NCI-H345 (cell line): ENCODE measurements around the gene RAB20.
"Not testable (repeated sequence)": the region's sequence is repeated elsewhere in the genome, so short reads cannot be mapped to it uniquely, and the experiment has no call there.

Experiments
- DNase-seq: peaks from one replicate; lab custom pipeline; 2025; lab: John Stamatoyannopoulos, UW

RAB20 gene, protein sequence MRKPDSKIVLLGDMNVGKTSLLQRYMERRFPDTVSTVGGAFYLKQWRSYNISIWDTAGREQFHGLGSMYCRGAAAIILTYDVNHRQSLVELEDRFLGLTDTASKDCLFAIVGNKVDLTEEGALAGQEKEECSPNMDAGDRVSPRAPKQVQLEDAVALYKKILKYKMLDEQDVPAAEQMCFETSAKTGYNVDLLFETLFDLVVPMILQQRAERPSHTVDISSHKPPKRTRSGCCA

DNA sequence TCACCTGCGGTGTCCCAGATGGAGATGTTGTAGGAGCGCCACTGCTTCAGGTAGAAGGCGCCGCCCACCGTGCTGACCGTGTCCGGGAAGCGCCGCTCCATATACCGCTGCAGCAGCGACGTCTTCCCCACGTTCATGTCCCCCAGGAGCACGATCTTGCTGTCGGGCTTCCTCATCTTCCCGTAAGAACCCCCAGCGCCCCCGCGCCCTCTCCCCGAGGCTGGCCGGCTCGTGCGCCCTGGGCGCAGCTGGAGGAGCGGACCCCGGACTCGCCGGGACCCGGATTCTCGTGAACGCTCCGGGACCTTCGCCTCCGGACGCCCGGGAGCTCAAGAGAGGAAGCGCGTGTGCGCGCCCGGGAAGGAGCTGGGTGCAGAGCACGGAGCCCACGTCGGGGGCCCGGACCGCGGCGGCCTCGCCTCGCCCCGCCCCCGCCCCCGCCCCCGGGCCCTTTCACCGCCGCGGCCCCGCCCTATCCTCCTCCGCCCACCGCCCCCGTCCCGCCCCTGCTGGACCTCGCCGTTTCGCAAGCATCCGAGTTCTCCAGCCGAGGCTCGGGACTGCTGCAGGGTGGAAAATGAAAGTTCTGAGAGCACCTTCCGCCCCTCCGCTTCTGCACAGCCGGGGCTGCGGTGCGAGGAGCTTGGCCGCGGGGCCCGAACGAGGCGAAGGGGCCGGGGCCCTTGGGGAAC is at the start of gene RAB20:
Gene RAB20, minus strand, starts transcription at position 379 of the 692 bp plus-strand sequence. Its CDS starts 203 bp downstream, at position 176.
- peak; percentile 56 for DNase-seq

DNA sequence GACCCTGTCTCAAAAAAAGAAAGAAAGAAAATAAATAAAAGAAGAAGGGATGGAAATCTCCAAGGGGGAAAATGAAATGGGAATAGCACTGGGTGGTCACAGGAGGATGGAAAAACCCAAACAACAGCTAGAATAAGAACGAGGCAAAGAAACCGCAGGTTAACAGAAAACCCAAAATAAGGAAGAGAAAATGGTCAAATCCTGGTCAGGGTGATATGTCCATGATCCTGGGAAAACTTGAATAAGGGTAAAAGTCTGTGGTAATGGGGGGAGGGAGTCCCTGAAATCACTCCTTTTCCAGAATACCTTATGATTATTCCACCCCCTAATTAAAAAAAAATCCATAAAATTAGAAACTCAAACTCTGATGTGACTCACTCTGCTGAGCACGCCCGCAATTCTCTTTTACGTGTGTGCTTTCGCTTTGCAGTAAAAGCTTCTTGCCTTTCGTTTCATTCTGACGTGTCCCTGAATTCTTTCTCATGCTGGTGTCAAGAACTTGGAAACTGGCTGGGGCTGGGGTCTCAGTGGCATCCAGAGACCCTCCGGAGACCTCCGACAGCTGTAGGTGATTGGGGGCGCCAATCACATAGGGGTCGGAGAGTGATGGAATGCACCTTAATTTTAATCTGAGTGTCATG is 49.6 kb upstream of the RAB20 start:
- DNase-seq, result no peak

DNA sequence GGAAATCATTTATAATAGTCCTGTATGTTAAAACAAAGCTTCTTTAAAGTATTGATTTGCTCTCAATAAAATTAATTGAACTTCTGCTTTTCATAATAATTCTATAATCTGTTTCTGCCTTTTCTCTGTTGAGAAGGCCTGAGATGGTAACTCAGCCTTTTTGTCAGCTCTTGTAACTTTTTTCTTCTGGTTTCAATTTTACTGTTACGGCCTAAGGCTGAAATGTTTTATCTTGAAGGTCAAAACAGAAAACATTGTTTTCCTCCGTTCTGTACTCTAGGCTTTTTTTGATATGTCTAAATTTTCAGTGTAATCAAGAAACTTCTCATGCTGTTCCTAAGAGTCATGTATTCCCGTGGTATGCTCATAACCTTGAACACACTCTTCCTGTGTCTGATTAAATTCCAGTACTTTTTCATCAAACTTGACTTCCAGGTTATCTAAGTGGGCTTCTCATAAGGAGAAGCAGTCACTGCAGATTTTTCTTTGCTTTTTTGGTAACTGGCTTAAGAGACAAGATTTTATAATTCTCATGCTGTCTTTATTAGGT is 46.2 kb upstream of the RAB20 start:
- DNase-seq, result no peak

DNA sequence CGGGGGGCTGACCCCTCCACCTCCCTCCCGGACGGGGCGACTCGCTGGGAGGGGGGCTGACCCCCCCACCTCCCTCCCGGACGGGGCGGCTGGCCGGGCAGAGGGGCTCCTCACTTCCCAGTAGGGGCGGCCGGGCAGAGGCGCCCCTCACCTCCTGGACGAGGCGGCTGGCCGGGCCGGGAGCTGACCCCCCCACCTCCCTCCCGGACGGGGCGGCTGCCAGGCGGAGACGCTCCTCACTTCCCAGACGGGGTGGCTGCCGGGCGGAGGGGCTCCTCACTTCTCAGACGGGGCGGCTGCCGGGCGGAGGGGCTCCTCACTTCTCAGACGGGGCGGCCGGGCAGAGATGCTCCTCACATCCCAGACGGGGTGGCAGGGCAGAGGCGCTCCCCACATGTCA is 44.8 kb upstream of the RAB20 start:
- DNase-seq, result not testable (repeated sequence)

DNA sequence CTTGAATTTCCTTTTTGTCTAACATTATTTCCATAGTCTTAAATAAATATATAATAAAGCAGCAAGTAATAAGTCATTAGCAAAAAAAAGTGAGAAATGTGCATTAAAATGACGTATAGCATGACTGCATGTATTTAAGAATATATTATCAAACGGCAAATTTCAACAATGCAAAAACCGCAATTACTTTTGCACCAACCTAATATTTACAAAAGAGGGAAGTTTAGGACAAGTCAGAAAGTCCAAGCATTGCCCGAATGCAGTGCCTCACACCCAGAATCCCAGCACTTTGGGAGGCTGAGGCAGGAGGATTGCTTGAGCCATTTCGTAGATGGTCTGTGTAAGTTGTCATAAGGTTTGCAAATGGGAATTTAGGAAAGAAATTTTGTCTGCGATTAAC is 43.6 kb upstream of the RAB20 start:
- DNase-seq, result no peak

DNA sequence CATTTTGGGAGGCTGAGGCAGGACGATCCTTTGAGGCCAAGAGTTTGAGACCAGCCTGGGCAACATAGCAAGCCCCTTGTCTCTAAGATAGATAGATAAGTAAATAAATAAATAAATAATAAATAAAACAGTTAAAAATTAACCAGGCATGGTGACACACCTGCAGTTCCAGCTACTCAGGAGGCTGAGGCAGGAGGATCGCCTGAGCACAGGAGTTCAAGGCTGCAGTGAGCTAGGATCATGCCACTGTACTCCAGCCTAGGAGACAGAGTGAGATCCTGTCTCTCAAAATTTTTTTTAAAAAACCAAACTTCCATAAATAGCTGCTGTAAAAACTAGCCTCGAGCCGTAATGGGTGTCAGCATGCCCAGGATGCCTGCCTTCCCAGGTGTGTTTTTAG is 39.5 kb upstream of the RAB20 start:
- no peak for DNase-seq

DNA sequence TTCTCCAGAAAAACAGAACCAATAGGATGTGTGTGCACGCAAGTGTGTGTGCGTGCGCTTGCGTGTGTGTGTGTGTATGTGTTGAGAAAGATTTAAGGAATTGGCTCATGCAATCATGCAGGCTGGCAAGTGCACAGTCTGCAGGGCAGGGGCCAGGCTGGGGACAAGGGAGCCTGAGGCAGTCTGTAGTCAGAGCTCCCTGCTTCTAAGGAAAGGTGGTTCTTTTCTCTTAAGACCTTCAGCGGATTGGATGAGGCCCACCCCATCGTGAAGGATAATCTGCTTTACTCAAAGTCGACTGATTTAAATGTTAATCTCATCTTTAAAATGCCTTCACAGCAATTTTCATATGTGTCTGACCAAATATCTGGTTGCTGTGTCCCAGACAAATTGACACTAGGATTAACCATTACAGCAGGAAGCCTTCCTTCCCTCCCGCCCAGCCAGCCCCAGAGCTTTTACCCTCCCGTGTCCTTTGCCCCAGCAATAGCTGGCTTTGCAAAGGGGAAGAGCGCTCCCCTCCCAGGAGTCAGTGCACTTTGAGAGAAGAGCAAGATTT is 38.8 kb upstream of the RAB20 start:
- no peak for DNase-seq

DNA sequence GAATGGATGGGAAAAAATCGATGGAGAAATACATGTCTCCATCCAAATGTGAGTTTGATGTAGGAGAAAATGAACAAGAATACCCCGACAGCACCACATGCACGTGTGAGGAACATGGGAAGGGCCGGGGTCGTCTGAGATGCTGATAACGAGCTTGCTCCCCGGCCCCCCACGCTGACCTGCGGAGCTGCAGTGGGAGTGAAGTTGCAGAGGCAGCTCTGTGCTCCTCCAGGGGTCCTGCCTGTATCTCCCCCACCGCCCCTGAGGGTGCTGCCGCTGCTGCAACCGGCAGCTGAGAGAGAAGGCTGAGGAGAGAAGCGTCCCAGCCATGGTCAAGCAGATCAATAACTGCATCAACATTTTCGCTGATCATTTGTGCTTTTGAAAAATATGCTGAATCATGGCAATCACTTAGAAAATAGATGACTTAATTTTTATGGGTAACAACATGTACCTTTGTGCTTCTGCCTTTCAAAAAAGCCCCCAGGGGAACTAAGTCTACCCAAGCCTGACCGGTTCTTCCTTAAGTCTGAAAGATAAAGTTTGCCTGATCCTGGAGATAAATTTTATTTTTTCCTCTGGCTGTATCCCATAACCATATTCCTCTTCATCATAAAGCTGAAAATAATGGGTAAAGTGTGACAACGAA is 35.6 kb upstream of the RAB20 start:
- DNase-seq, result no peak

DNA sequence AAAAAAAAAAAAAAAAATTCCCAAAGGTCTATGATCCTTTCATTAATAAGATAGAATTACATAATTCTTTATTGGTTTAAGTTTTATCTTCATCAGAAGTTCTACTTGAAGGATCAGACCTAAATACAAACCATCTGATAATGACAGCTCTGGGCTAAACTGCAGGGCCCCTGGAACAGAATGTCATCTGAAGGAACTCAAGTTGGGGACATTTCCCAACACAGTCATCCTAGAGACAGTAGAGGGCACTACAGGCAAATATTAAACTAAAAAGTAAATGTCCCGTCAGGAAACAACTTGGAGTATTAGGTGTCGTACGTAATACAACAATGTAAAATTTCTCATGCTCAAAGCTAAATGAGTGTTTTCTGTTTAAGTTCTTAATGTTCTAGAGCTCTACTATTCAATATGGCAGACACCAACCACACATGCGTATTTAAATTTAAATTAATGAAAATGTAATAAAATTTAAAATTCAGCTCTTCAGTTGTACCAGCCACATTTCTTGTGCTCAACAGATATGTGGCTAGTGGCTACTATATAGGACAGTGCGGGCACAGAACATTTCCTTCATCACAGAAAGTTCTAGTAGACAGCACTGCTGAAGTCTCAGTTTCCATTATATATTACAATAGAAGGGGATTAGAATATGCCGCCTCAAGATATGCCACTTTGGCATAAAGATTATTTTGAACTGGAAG is 32.1 kb upstream of the RAB20 start:
- peak; percentile 39 for DNase-seq

DNA sequence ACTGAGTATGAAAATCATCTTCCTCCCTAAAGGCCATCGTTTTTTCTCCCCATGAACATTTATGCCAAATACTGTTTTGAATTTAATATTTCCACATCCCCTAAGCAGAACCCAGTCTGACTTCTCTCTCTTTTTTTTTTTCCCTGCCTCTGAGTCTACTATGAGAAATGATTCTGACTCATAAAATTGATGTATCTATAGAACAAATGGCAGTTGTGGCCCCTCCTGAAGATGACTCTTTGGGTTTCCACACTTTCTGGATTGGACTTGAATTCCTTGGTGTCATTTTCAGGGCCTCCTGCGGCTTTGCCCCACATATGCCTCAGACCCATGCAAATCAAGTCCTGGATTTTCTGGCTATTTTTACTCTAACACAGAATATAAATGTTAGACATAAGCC is 31.1 kb upstream of the RAB20 start:
- DNase-seq, result no peak

DNA sequence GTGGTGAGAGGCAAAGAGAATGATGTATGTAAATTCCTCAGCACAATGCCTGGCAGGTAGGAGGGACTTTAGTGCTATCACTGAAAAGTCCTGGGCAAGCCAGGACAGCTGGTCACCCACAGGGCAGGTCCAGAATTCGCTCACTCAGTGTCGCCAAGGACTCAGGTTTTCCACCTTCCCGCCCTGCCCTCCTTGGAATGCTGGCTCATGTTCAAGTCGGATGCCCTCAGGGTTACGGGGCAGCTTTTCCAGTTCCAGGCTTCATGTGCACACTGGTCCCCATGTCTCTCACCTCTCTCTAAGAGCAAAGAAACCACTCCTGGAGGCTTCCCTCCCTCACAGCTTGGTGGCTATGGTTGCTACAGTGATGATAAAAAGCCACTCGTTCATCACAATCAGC is 29.1 kb upstream of the RAB20 start:
- DNase-seq, result no peak

DNA sequence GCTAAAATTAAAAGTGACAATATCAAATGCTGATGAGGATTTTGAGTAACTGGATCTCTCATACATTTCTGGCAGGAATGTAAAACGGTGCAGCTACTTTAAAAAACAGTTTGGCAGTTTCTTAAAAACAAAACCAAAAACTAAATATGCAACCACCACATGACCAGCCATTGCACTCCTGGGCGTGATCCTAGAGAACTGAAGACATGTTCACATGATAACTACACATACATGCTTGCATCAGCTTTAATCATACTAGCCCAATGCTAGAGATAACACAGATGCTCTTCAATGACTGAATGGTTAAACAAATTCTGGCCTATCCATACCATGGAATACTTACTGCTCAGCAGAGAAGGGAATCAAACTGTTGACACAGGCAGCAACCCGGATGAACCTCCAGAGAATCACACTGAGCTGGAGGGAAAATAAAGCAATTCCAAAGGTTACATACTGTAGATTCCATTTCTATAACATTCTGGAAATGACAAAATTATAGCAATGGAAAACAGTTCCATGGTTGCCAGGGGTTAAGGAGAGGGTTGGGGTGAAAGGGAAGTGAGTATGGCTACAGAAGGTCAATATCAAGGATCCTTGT is 28.4 kb upstream of the RAB20 start:
- DNase-seq, result no peak

DNA sequence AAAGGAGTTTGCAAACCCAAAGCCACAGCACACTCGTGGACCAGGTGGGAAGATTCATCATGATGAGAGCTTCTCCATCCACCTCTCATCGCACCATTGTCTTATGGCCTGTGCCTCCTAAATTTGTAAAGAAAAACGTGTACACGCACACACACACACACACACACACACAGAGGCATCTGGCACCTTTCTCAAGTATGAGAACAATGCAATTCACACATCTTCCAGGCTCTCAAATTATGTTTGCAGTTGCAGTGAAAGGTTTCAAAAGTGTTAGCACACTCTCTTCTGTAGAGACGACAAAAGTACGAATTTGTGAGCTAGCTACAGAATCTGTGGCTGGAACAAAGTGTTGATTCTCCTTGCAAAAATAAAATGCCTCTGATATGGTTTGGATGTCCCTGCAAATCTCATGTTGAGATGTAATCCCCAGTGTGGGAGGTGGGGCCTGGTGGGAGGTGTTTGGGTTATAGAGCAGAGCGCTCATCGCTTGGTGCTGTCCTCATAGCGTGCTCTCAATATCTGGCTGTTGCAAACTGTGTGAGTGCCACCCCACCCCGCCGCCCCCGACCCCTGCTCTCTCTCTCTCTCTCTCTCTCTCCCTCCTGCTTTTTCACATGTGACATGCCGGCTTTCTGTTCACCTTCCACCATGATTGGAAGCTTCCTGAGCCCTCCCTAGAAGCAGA is 21.8 kb upstream of the RAB20 start:
- DNase-seq, result no peak

DNA sequence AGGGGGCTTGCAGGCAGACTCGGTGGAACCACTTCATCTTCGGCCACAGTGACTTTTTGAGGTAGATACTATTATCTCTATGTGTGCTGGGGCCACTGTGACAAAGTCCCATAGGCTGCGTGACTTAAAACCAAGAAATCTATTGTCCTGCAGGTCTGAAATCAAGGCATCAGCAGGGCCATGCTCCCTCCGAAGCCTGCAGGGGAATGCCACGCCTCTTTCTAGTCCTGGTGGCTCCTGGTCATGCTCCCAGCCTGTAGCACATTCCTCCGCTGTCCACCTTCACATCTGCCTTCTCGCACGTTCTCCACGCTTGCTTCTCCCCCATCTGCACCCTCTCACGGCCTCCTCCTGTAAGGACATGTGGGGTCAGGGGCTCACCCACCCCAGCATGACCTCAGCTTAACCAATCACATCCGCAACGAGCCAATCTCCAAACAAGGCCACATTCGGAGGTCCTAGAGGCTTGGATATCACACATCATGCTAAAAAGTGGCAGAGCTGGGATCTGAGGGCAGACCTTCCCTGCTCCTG is 21.0 kb upstream of the RAB20 start:
- DNase-seq, result no peak

DNA sequence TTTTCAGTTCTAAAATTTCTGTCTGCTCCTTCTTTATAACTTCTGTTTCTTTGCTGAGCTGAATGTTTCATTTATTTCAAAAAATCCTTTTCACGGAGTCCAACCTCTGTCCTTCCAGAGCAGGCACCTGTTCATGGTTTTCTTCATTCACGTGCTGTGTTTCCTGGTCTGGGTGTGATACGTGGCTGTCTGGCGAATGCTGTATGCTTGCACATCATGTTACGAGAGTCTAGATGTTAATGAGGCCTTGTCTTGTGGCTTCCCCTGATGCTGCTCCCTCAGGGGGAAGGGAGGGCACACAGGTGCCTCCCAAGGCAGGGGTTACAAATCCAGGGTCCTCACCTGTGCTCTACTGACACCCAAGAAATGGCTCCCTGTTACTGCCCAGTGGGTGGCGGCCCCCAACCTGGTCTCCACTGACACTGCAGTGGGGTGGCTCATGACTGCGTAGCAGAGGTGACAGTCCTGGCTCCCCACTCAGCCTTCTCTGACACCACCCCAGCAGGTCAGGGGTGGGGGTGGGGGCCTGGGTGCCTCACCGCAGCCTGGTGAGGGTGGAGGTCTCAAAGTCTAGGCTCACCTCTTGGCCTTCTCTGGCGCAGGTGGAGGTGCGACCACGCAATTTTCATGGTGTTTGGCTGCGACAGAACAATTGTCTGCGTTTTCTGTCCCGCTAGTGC is 20.1 kb upstream of the RAB20 start:
- DNase-seq, result no peak

DNA sequence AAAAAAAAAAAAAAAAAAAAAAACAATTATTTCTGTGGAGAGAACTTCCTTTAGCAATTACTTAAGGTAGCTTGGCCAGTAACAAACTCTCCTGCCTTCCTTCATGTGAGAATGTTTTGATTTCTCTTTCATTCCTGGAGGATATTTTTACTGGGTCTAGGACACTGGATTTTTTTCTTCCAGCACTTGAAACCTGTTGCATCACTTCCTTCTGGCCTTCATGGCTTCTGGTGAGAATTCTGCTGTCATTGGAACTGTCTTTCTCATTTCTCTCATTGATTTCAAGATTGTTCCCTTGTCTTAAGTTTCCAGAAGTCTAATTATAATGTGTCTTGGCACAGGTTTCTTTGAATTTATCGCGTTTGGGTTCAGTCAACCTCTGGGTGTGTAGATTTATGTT is 19.3 kb upstream of the RAB20 start:
- no peak for DNase-seq

DNA sequence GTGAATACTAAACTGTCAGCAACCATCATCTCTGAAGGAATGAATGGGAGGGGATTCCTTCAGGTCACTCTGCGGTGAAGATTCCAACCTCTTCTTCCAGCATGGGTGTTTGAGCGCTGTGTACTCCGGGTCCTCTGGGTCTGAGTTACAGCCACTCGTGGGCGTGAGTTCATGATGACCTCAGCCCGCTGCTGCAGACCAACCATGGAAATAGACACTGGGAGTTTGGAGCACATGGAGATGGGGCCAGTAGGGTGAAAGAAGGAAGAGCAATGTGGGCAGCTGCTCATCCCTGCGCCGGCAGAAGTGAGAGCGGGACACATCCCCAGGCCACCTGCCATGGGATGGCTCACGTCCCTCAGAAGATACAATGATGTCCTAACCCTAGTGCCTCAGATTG is 16.8 kb upstream of the RAB20 start:
- DNase-seq, result no peak

DNA sequence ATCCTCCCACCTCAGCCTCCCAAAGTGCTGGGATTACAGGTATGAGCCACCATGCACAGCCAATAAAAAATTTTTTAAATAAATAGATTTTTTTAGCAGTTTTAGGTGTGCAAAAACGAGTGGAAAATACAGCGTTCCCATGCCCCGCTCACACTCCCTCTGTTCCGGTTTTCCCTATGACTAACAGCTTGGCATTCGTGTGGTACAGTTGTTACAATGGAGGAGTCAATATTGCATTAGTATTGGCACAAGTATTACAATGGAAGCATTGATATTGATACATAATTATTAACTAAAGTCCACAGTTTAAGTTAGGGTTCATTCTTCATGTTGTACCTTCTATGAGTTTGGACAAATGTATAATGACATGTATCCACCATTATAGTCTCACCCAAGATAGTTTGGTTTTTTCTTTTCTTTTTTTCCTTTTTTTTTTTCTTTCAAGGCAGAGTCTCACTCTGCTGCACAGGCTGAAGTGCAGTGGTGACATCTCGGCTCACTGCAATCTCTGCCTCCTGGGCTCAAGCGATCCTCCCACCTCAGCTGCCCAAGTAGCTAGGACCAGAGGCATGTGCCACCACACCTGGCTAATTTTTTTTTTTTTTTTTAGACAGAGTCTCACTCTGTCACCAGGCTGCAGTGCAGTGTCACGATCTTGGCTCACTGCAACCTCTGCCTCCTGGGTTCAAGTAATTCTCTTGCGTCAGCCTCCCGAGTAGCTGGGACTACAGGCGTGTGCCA is 15.4 kb upstream of the RAB20 start:
- no peak for DNase-seq

DNA sequence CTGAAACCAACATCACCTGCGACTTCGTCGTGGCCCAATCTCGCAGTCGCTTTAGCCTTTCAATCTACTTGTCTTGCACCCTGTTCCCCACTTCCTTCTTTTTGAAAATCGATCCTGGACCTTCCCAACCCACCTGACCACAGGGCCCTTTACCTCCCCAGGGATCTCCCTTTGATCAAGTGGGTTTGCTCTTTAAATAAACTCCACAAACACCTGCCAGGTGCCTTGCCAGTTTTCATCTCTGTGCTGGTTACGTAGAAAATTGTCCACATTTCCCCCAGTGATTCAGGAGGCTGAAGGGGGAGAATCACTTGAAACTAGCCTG is 14.5 kb upstream of the RAB20 start:
- DNase-seq, result peak; percentile 8
